ENCODE results near the gene RARA.
A peak's percentile ranks its signal among the peaks of the same experiment; 100 is the strongest.

Gene RARA

DNA sequence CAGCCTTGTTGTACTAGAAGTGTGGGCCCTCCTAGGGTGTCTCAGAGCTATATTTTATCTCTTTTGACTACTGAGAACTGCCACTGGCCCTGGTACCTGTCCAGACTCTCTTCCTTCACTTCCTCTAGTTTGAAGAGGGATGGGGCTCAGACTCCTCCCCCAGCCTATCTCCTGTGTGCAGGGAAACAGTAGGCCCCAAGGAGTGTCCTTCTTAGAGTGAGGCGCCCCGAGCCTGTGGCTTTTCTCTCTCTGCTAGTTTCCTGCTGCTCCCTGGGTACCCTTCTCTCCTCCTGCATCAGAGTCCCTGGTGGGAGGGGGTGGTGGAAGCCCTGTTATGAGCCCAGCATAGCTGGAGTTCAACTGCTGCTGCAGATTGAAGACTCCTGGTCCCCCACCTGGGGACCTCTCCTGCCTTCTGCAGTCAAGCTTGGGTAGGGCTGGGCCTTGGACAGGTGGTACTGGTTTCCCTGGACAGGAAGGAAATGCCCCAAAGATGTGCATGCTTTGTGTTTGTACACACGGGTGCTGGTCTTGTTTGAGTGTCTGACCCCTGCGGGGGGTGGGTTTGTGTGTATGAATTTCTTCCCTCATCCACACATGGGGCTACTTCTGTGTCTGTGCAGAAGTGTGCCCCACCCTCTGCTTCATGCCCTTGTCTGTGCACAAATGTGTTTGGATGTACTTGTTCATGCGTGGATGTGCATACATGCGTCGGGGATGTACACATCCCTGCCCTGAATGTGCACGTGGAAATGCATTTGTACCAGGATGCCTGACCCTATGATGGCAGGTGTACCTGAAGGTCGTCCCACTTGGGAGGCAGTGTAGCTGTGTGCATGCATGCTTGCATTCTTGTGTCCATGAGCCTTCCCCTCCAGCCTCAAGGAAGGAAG, 6.9 kb downstream of the RARA start:
- Mint-ChIP-seq H3K36me3 (peaks cover 20% of the 10 kb centered on the region), H3K9me3 (no peaks in the 10 kb centered on the region), H3K4me1 (peaks cover 71% of the 10 kb centered on the region), H3K4me3 (no peak overlapping the region), H3K27ac (peak overlapping the region; percentile 78), H3K27me3 (no peaks in the 10 kb centered on the region)
- CTCF ChIA-PET: interaction anchor here (1.0 to 6.1 kb wide), 9 partner anchors 9 to 46 kb away, joined by 3 to 48 read pairs (median 10); no protein-coding TSS in a partner anchor
- peak; percentile 57 for DNase-seq

DNA sequence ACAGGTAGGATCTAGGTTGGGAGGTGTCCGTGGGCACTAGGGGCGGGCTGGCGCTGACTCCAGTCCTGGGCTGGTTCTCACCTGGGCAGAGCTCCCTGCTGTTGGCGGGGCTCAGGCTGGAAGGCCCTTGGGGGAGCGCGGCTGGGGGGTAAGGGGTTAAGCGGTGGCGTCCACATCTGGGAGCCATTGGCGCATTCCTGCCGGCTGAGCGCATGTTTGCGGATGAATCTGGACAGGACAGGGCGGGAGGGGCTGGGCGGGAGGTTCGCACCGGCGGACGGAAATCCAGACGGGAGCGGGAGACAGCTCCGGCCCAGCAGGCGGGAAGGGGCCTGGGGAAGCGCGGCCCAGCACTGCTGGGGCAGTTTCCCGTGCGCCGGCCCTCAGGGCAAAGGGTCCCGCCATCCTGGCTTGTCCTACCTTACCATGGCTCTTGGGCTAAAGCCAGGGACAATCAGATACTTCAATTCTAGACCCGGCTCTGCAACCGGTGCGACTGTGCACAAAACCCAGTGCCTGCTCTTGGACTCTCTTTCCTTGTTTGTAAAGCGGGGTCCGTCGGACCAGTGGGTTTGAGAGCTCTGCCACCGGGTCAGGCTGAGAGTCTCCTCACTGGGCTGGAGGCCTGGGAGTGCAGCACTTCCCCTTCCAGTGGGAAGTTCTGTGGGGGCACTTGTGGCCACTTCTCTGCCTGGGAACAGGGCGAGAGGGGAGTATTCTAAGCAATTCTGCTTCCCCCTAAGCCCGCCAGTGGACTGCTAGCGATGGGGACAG, 7.8 kb downstream of the RARA start:
- peaks cover 68% of the 10 kb centered on the region for H3K4me1 Mint-ChIP-seq
- no peak overlapping the region for H3K27ac Mint-ChIP-seq
- no peaks in the 10 kb centered on the region for H3K27me3 Mint-ChIP-seq
- H3K36me3 Mint-ChIP-seq: peaks cover 27% of the 10 kb centered on the region
- no peaks in the 10 kb centered on the region for H3K9me3 Mint-ChIP-seq
- DNase-seq: peak; percentile 19
- no peak overlapping the region for H3K4me3 Mint-ChIP-seq
- CTCF ChIA-PET: interaction anchor here (0.9 to 6.1 kb wide), 15 partner anchors 8 to 46 kb away, joined by 3 to 48 read pairs (median 5); partner anchors contain the start of gene RARA

DNA sequence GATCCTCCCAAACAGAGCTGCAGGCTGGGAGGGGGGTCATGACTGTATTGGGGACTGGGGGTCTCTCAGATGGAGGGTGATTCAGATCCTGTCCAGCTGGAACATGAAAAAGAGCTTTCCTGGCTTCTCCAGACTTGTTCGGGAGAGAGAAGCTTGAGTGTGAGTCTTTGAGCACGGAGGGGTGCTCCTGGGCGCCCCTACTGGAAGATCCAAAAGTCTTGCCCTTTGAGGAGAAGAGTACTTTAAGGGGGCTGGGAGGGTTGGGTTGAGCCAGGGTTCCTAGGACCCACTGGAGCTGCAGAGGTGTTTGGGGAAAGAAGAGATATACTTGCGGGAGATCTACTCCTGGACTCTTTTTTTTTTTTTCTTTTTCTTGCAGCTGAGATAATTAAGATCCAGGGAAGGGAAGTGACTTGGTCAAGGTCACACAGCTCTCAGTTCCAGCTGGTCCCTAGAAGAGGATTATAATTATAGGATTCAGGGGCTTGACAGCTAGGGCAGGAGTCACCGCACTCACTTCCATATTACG, 8.4 kb downstream of the RARA start:
- H3K9me3 Mint-ChIP-seq: no peaks in the 10 kb centered on the region
- peak overlapping the region; percentile 94 for H3K4me3 Mint-ChIP-seq
- no peaks in the 10 kb centered on the region for H3K27me3 Mint-ChIP-seq
- CTCF ChIA-PET: interaction anchor here (0.9 to 6.1 kb wide), 15 partner anchors 8 to 45 kb away, joined by 3 to 48 read pairs (median 5); partner anchors contain the start of gene RARA
- H3K4me1 Mint-ChIP-seq: peaks cover 64% of the 10 kb centered on the region
- peaks cover 32% of the 10 kb centered on the region for H3K36me3 Mint-ChIP-seq
- peak; percentile 64 for DNase-seq
- peak overlapping the region; percentile 80 for H3K27ac Mint-ChIP-seq

DNA sequence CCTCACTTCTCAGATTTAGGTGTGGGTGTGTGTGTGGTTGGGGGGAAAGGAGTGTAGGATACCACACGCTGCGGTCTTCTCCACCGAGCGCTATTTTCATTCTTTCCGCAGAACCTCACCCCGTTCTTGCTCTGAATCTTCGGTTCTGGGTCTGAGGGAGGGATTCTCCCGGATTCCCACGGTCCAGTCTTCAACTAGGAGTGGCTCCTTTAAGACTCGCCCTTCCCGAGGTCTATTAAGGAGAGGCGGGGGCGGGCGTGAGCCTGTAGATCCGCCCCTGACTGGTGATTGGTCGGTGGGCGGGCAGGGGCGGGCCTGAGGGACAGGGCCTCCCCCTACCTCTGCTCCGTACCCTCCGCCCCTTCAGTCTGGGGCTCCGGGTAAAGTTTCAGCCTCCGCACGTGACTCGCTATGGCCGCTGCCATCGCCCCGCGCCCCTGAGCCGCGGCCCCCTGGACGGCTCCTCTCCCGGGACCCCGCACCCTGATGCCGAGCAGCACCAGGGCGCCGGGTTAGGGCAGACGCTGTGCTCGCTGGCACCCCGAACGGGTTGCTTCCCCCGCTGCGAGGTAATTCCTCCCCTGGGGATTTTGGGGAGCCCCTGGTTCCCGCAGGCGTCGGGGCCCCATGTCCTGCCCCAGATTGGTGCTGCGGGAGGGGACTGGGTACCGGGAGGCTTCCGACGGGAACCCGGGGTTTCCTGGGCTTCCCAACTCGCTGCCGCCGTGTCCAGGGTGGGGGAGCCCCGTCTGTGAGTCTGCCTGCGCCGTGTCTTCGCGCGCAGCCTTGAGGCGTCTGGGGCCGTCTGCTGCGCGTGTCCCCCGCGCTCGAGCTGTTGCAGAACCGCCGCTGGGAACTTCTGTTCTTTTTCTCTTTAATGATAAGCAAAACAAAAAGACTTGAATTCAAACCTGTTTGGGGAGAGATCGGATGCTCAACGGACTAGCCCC, 9.2 kb downstream of the RARA start:
- Mint-ChIP-seq H3K27ac (peak overlapping the region; percentile 91), H3K4me3 (peak overlapping the region; percentile 94), H3K4me1 (peaks cover 68% of the 10 kb centered on the region), H3K36me3 (peaks cover 32% of the 10 kb centered on the region), H3K9me3 (no peaks in the 10 kb centered on the region), H3K27me3 (no peaks in the 10 kb centered on the region)
- DNase-seq: peak; percentile 93
- CTCF ChIA-PET: interaction anchor here (0.9 to 6.1 kb wide), 14 partner anchors 9 to 44 kb away, joined by 3 to 48 read pairs (median 6); partner anchors contain the start of gene RARA

DNA sequence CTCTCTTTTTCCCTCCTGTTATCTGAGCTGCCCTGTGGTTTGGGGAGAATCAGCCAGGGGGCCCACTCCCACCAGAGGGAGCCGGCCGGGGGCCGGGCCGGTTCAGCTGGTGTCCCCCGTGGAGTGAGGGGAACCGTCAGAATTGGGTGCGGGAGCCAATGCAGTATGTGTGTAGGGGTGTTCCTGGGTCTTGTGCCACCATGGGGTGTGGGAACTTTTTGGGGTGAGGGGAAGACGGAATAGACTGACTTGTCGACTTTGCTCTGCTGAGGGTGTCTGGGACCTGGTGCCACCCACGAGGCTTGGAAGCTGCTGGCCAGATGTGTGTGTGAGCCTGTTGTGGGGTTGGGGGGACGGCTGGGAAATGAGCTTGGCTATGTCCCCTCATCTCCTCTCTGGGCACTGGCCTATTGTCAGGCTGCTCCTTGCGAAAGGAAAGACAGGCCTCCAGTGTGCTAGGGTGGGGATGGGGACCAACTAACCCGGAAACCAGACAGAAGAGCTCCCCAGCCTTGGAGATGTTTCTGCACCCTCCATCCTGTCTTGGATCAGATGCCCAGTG, 9.9 kb downstream of the RARA start:
- CTCF ChIA-PET: interaction anchor here (1.0 to 6.1 kb wide), 5 partner anchors 9 to 34 kb away, joined by 4 to 48 read pairs (median 7); no protein-coding TSS in a partner anchor
- Mint-ChIP-seq H3K27ac (peak overlapping the region; percentile 91), H3K4me1 (peaks cover 72% of the 10 kb centered on the region), H3K27me3 (no peaks in the 10 kb centered on the region), H3K4me3 (peak overlapping the region; percentile 94), H3K36me3 (peaks cover 33% of the 10 kb centered on the region), H3K9me3 (no peaks in the 10 kb centered on the region)
- peak; percentile 37 for DNase-seq

DNA sequence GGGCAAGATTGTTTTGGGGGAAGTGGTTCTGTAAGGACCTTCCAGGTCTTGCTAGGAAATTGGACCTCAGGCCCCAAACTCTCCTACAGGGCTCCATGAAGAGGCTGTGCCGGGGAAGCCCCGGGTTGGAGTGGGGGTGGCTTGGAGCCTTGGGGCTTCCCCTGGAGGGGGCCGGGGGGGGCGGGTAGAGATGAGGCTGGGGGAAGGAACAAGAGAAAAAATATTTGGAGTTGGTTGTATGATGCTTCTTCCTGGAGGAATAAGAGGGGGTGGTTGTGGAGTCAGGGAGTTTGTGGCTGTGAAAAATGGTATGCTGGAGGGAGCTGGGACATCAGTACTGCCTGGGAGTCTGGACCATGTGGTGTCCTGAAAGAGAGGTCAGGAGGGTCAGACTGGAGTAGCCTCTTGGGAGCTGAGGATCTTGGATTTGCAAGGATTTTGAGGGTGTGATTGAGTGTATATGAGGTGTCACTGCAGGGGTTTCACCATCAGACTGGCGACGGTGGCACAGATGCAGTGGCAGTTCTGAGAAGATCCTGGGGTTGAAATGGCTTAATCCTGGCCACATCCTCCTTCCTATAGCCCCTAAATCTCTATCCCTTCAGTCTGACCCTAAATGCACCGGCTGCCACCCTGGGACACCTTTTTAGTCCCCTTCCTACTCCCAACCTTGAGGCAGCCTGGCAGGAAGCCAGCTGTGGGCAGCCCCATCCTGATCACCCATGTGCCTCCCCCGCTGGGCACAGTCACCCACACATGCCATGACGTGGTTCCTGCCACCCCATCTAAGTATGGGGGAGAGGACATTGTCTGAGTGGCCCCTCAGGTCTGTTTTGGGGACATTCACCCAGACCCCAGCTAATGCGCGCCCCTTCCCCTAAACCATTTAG, 10.9 kb downstream of the RARA start:
- Mint-ChIP-seq H3K4me1 (peaks cover 73% of the 10 kb centered on the region), H3K9me3 (no peaks in the 10 kb centered on the region), H3K27me3 (no peaks in the 10 kb centered on the region), H3K36me3 (peaks cover 33% of the 10 kb centered on the region), H3K27ac (peak overlapping the region; percentile 91), H3K4me3 (peak overlapping the region; percentile 94)
- CTCF ChIA-PET: interaction anchor here (0.9 to 6.1 kb wide), 6 partner anchors 12 to 33 kb away, joined by 3 to 48 read pairs (median 4); no protein-coding TSS in a partner anchor
- DNase-seq: peak; percentile 68

DNA sequence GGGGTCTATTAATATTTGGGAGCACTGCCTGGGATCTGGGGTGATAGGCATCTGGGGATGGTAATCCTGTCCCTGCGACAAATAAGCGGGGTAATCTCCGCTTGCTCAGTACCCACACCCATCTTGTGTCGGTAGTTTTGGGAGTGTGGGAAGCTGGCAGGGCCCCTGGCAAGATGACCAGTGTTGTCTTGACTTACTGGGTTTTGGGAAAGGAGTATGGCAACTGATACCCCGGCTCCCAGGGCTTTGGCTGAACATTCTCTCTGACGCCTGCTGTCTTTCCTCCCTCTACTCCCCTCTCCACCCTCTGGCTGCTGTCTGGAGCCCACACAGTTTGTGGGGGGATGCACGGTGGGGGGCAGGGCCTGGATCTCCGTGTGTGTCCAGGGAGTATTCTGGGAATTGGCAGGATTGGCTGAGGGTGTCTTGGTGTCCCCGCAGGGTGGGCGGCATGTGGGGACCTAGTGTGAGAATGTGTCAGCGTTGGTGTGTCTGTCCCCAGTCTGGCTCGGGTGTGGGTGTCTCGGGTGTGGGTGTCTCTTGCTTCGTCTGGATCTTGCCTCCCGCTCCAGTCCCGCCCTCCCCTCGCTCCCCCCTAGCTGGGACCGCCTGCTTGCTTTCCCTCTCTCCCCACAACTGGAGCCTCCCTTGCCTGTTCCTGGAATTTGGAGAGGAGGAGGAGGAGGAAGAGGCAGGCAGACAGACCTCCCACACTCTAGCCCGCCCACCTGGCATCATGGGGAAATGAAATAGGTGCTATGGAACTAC, 12.0 kb downstream of the RARA start:
- Mint-ChIP-seq H3K9me3 (no peaks in the 10 kb centered on the region), H3K36me3 (peaks cover 33% of the 10 kb centered on the region), H3K4me1 (peaks cover 74% of the 10 kb centered on the region), H3K4me3 (peak overlapping the region; percentile 94), H3K27me3 (no peaks in the 10 kb centered on the region), H3K27ac (peak overlapping the region; percentile 91)
- DNase-seq: peak; percentile 18
- CTCF ChIA-PET: interaction anchor here (0.9 to 3.6 kb wide), 3 partner anchors 16 to 20 kb away, joined by 3 to 12 read pairs (median 4); no protein-coding TSS in a partner anchor

DNA sequence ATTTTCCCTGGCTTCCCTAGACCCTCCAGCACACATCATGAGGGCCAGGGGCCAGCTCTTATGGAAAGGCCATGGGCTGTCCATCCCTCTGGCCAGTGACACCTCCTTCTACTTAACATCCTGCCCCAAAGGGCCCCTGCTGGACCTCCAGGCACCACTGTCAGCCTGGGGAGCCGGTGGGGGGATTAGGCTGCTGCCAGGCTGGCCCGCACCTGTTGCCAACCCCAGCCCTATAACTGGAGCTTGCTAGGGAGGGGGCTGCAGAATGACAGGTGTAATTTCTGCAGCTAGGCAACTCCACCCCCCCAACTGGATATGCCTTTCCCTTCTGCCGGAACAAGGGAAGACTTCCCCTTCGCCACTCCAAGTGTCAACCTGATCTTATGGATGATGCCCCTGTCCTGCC, 12.5 kb downstream of the RARA start:
- Mint-ChIP-seq H3K27ac (peak overlapping the region; percentile 91), H3K27me3 (no peaks in the 10 kb centered on the region), H3K9me3 (no peaks in the 10 kb centered on the region), H3K4me3 (peak overlapping the region; percentile 94), H3K4me1 (peaks cover 74% of the 10 kb centered on the region), H3K36me3 (peaks cover 35% of the 10 kb centered on the region)
- no peak for DNase-seq
- CTCF ChIA-PET: interaction anchor here (1.2 to 3.6 kb wide), 3 partner anchors 19 to 33 kb away, joined by 4 to 12 read pairs (median 5); no protein-coding TSS in a partner anchor

DNA sequence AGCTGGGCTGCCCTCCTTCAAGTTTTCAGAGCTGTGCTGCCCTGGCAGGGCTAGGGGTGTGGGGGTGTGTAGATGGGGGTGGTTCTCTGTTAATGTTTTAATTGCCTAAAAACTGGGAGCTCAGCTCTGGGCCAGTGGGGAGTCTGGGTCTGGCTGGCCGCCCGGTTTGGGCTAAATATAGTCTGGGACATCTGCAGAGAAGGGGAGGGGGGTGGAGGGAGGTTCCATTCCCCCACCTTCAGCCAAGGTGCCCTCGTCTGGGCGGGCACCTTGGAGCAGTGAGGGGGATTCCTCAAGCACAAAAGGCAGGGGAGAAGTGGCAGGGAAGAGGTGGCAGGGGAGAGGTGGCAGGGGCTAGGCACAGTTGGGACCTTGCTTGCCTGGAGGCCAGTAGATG, 13.0 kb downstream of the RARA start:
- Mint-ChIP-seq H3K4me1 (peaks cover 76% of the 10 kb centered on the region), H3K4me3 (peak overlapping the region; percentile 94), H3K27me3 (no peaks in the 10 kb centered on the region), H3K36me3 (peaks cover 35% of the 10 kb centered on the region), H3K9me3 (no peaks in the 10 kb centered on the region), H3K27ac (peak overlapping the region; percentile 91)
- CTCF ChIA-PET: interaction anchor here (1.2 to 3.6 kb wide), 4 partner anchors 19 to 211 kb away, joined by 4 to 12 read pairs (median 6); no protein-coding TSS in a partner anchor
- DNase-seq: no peak

DNA sequence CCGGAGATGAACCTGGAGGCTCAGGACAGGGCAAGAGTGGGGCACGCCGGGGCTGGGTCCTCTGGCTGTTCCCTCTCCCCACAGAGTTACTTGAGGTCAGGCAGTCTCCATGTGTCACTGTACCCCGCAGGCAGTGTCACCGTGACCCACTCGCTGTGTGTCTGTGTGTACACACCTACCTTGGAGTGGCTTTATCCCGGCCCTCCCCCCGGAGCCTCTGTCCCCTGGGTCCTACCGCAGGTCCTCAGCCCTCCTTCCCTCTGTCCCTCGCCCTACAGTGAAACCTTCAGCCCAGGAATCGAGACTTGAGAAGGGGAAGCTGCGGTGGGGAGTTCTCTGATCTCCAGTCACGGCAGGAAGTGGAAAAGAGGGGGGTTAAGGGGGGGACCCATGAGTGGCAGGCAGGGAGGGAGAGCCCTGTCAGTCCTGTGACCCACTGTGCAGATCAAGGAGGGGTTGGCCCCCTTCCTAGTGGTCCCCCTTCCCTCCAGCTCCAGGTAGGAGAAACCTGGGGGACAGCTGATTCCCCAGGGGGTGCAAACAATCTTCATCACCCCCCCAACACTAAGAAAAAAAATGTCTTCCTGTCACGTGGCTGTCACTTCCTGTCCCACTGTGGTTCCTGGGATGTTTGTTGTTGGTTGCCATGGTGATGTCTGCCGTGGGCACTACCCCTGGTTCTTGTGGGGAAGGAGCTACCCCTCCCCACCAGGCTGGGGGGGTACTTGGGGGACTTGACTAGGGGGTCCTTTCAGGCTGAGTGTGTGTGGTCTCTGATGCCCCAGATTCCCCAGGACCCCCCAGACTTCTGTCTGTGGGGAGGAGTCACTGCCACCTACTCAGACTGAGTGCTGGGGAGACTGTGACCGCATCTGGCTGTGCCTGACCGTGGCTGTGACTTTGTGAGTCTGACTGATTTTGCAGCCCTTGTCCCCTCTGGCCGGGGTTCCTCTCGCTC, 13.7 kb downstream of the RARA start:
- Mint-ChIP-seq H3K9me3 (no peaks in the 10 kb centered on the region), H3K27ac (peak overlapping the region; percentile 91), H3K4me3 (peak overlapping the region; percentile 94), H3K27me3 (no peaks in the 10 kb centered on the region), H3K36me3 (peaks cover 35% of the 10 kb centered on the region), H3K4me1 (peaks cover 76% of the 10 kb centered on the region)
- peak; percentile 93 for DNase-seq
- CTCF ChIA-PET: interaction anchor here (0.9 to 3.6 kb wide), 6 partner anchors 13 to 211 kb away, joined by 3 to 12 read pairs (median 4); no protein-coding TSS in a partner anchor

All from activated naive CD4-positive, alpha-beta T cell treated with anti-CD3 and anti-CD28 coated beads, Interleukin-2, amount 10 ng/mL, durations not matched to agents 7 days and 5 days (primary cell).